Subcutaneous abdominal adipose tissue (tissue), 5 donors: ENCODE data around the gene GLDN.

ENCODE experiments used
- H3K27ac ChIP-seq: one replicate; pipeline ENCODE4 v1.7.0; 2013; ENCODE audit warnings: low read depth, mild to moderate bottlenecking, inconsistent platforms, low read length, moderate library complexity
- H3K27me3 ChIP-seq, 5 donors: one replicate each; pipeline ENCODE4 v1.7.0; 2013; ENCODE audit warnings: low read length in 5 of 5, inconsistent platforms in 1 of 5; ENCODE audit not compliant: control insufficient read depth in 5 of 5, insufficient read depth in 4 of 5
- H3K36me3 ChIP-seq, 5 donors: one replicate each; pipeline ENCODE4 v1.7.0; 2013; ENCODE audit warnings: low read length in 5 of 5; ENCODE audit not compliant: control insufficient read depth in 5 of 5, insufficient read depth in 5 of 5
- H3K4me1 ChIP-seq, 5 donors: one replicate each; pipeline ENCODE4 v1.7.0; 2013; ENCODE audit warnings: low read length in 5 of 5, mild to moderate bottlenecking in 3 of 5, moderate library complexity in 1 of 5; ENCODE audit not compliant: control insufficient read depth in 5 of 5, insufficient read depth in 5 of 5
- H3K4me3 ChIP-seq, 5 donors: one replicate each; pipeline ENCODE4 v1.7.0; 2013; ENCODE audit warnings: low read length in 5 of 5, low read depth in 1 of 5
- H3K9ac ChIP-seq, 5 donors: one replicate each; pipeline ENCODE4 v1.7.0; 2013; ENCODE audit warnings: low read length in 5 of 5, mild to moderate bottlenecking in 4 of 5, moderate library complexity in 3 of 5
- H3K9me3 ChIP-seq, 5 donors: one replicate each; pipeline ENCODE4 v1.7.0; 2013; ENCODE audit warnings: low read length in 5 of 5; ENCODE audit not compliant: control insufficient read depth in 5 of 5
- donor health status: healthy.
- donor health status: healthy.
- donor health status: healthy.
- donor health status: healthy.
- donor health status: healthy.

GLDN gene

DNA sequence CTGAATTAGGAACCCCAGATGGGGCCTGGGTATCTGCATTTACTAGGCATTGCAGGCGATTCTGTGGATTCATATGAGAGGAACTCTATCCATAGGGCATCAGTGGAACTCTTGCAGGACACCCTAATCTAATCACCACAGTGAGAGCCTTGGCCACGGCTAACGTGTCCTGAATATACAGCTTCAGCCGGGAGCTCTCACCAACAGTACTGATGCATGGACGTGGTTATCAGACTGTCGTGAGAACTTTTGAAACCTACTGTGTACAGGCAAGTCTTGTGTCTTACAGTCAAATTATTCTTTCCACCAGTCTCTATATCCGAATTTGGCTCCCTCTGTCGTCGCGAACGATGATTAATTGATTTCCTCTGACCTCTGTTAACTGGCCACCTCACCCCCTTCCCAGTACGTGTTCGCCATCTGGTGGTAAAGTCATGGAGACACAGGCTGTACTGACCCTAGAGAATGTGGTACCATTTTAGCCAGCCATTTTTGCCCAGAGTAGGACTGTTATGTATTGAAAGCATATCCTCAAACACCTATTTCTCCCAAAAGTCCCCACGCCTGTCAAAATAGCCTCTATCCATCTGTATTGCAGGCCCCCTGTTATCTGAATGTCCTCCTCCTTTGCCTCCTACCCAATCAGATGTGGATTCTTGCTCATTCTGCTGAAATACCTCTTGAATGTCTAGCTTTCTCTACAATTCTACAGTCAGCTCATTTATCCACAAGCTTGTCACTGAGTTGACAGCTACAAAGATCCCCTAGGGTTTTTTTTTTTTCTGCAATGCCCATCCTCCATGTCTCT is 39.7 kb downstream of the GLDN start:
- Histone ChIP-seq H3K9ac (no peak overlapping the region), H3K36me3 (peaks cover 0 to 21% (median 0%) of the 10 kb centered on the region in 5 donors), H3K4me3 (no peak overlapping the region), H3K4me1 (peaks cover 5 to 26% (median 21%) of the 10 kb centered on the region in 5 donors), H3K27ac (no peak overlapping the region), H3K9me3 (no peaks in the 10 kb centered on the region), H3K27me3 (no peaks in the 10 kb centered on the region)

GRCh38 chr15:51382787-51383186 is 41.3 kb downstream of the GLDN start:
- Histone ChIP-seq H3K36me3 (peaks cover 0 to 22% (median 0%) of the 10 kb centered on the region in 5 donors), H3K4me3 (no peak overlapping the region), H3K4me1 (peaks cover 5 to 26% (median 21%) of the 10 kb centered on the region in 5 donors), H3K9ac (no peak overlapping the region), H3K27ac (no peak overlapping the region), H3K27me3 (no peaks in the 10 kb centered on the region), H3K9me3 (no peaks in the 10 kb centered on the region)

DNA sequence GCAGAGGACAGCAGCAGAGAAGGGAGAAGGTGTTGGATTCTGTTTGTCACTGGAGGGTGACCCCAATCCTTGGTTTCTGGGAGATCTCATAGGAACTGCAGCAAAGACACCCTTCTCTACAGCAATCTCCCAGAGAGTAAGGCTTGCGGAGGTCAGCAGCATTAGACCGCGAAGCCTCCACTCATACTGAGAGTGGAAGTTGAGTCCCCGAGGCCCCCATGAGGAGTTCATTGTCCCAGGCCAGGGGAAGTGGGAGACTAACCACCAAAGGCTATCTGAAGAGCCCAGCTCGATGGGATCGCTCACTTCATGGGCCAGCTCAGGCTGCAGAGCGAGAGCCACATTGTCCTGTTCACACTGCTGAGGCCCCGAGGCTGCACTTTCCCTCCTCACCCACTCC is 44.6 kb downstream of the GLDN start:
- Histone ChIP-seq H3K36me3 (peaks cover 0 to 22% (median 0%) of the 10 kb centered on the region in 5 donors), H3K9me3 (no peaks in the 10 kb centered on the region), H3K9ac (no peak overlapping the region), H3K4me1 (peaks cover under 1 to 3% (median 2%) of the 10 kb centered on the region in 5 donors), H3K4me3 (no peak overlapping the region), H3K27ac (no peak overlapping the region), H3K27me3 (no peaks in the 10 kb centered on the region)

- no peaks in the 10 kb centered on the region for H3K9me3 ChIP-seq
- no peak overlapping the region for H3K27ac ChIP-seq
- no peaks in the 10 kb centered on the region for H3K27me3 ChIP-seq
- no peak overlapping the region for H3K4me3 ChIP-seq
- peaks cover 0 to 22% (median 0%) of the 10 kb centered on the region in 5 donors for H3K36me3 ChIP-seq
- H3K9ac ChIP-seq, result no peak overlapping the region
- no peaks in the 10 kb centered on the region for H3K4me1 ChIP-seq
Observed at GRCh38 chr15:51386486-51386885, 45.0 kb downstream of the GLDN start.

DNA sequence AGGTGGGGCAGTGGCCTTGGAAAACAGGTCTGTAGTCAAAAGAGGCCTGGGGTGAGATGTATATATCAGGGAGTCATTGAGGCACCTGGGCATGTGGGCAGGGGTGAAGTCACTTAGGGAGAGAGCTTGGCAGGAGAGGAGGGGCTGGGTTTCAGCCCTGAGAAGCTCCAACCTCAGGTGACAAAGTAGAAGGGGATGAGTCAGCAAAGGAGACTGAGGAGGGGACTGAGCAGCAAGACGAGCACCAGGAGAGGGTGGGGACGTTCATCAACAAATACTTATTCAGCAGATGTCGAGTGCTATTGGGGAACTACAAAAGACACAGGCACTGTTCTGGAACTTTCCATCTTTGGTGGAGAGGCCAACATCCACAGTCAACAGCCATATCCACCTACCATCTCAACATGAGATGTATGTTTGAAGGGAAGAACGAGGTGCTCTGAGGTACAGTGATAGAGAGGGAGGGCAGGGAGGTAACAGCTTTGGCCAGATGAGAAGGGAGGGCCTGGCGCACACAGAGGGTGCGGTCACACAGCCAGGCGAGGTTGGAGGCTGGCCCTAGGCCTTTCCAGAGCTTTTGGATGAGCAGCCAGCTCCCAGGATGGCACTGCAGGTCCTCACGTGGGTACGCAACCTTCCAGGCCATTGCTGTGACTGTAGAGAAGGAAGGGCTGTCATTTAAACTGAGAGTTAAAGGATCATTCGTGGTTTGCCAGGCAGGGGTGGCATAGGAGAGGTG is 45.7 kb downstream of the GLDN start:
- Histone ChIP-seq H3K27me3 (no peaks in the 10 kb centered on the region), H3K9me3 (no peaks in the 10 kb centered on the region), H3K4me3 (no peak overlapping the region)

GRCh38 chr15:51387699-51388041 is 46.2 kb downstream of the GLDN start:
- no peaks in the 10 kb centered on the region for H3K9me3 ChIP-seq
- no peak overlapping the region for H3K4me3 ChIP-seq
- no peak overlapping the region for H3K27ac ChIP-seq
- H3K27me3 ChIP-seq, result no peaks in the 10 kb centered on the region
- H3K9ac ChIP-seq, result no peak overlapping the region
- H3K36me3 ChIP-seq, result peaks cover 0 to 22% (median 0%) of the 10 kb centered on the region in 5 donors
- H3K4me1 ChIP-seq, result no peaks in the 10 kb centered on the region

More for the DNA sequence above, 45.7 kb downstream of the GLDN start:
- Histone ChIP-seq H3K9ac (no peak overlapping the region), H3K27ac (no peak overlapping the region), H3K4me1 (no peaks in the 10 kb centered on the region), H3K36me3 (peaks cover 0 to 22% (median 0%) of the 10 kb centered on the region in 5 donors)

DNA sequence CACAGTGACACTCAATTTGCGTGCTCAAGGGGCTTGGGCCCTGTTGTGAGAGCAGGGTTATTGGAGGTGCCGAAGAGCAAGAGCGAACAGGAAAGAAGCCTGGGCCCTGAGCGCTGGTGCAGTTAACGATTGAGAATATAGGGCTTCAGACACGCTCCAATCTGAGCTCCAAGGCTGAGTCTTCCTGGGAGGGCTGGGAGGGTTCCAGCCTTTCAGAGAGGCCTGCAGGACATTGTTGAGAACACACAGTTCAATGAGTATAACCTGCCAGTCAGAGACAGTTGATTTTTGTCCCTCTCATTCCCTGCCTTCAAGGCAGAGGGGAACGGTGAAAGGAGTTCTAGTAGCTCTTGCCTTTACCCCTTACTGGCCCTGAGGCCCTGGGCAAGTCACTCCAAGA is 47.3 kb downstream of the GLDN start:
- no peak overlapping the region for H3K9ac ChIP-seq
- H3K27ac ChIP-seq, result no peak overlapping the region
- H3K36me3 ChIP-seq, result peaks cover 0 to 20% (median 0%) of the 10 kb centered on the region in 5 donors
- no peak overlapping the region for H3K4me3 ChIP-seq
- H3K9me3 ChIP-seq, result no peaks in the 10 kb centered on the region
- no peaks in the 10 kb centered on the region for H3K4me1 ChIP-seq
- no peaks in the 10 kb centered on the region for H3K27me3 ChIP-seq

- Histone ChIP-seq H3K27ac (no peak overlapping the region), H3K36me3 (peaks cover 0 to 6% (median 0%) of the 10 kb centered on the region in 5 donors), H3K4me1 (no peaks in the 10 kb centered on the region), H3K27me3 (no peaks in the 10 kb centered on the region), H3K9ac (no peak overlapping the region), H3K9me3 (no peaks in the 10 kb centered on the region), H3K4me3 (no peak overlapping the region)
Observed at GRCh38 chr15:51390241-51390965, 48.9 kb downstream of the GLDN start.

DNA sequence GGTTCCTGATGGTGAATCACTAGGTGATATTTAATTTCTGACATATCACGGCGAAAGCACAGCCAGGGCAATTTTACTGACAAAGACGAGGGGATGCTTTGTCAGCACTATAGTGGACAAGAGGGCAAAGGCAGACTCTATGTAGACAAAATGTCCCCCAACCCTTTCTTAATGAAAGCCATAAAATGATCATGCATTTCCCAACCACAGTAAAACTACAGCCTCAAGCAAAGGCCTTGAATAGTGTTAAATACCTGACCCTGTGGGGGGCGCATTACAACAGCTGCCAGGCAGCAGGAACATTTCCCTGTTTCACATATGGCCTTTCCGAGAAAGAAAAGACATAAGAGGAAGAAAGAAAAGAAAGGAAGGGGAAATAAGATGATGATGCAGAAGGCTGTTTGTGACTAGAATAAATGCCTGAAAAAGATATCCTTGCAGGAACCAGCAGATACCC is 49.5 kb downstream of the GLDN start:
- Histone ChIP-seq H3K4me3 (no peak overlapping the region), H3K27ac (no peak overlapping the region)

More for the DNA sequence above, 49.5 kb downstream of the GLDN start:
- Histone ChIP-seq H3K4me1 (no peaks in the 10 kb centered on the region), H3K9ac (no peak overlapping the region), H3K27me3 (no peaks in the 10 kb centered on the region), H3K36me3 (peaks cover 0 to 5% (median 0%) of the 10 kb centered on the region in 5 donors), H3K9me3 (no peaks in the 10 kb centered on the region)
